ENCODE data around the gene PHKG2.

Gene PHKG2

GRCh38 chr16:30797670-30798309 is 49.6 kb downstream of the PHKG2 start:
- no peaks in the 10 kb centered on the region for H3K36me3 Mint-ChIP-seq (ENCODE audit: low read depth)
- no peak overlapping the region for H3K4me3 Mint-ChIP-seq
- H3K4me1 Mint-ChIP-seq (ENCODE audit: low read depth): peaks cover 8% of the 10 kb centered on the region
- H3K27me3 Mint-ChIP-seq: peaks cover 2% of the 10 kb centered on the region
- intact Hi-C loops (cut with micrococcal nuclease): no loop called here
- no peak overlapping the region for H3K27ac Mint-ChIP-seq
- no peaks in the 10 kb centered on the region for H3K9me3 Mint-ChIP-seq

Measured in dendritic cell treated with granulocyte-macrophage colony-stimulating factor and Interleukin-4, amounts not matched to agents 40 ng/mL and 50 ng/mL, for 4 days (primary cell).